Lung (tissue), 12 donors: ENCODE measurements around the gene SNX20. TPM values are rescaled to one million over a fixed set of nuclear protein-coding genes. Genes with fewer than 3 reads are reported as not detected.

Source experiments
- ATAC-seq: fragments of 200-7000 bp; cut with Tn5 transposase; one replicate; pipeline ENCODE4 v1.9.1; 2020; ENCODE audit warnings: moderate number of reproducible peaks; ENCODE audit not compliant: insufficient read depth, low FRiP score
- DNase-seq, 3 donors: peaks; one replicate each; pipeline ENCODE4 v3.0.0-alpha.2; 2013 to 2017
- H3K27ac ChIP-seq, 2 donors: one replicate each; pipeline ENCODE4 v1.5.1; 2013; ENCODE audit warnings: mild to moderate bottlenecking in 2 of 2, moderate library complexity in 2 of 2, control low read depth in 1 of 2, inconsistent platforms in 1 of 2, low read depth in 1 of 2, low read length in 1 of 2
- H3K27me3 ChIP-seq, 3 donors: one replicate each; pipeline ENCODE4 v1.5.1; 2013; ENCODE audit warnings: low read length in 2 of 3; ENCODE audit not compliant: control insufficient read depth in 3 of 3, insufficient read depth in 3 of 3
- H3K36me3 ChIP-seq, 4 donors: one replicate each; pipeline ENCODE4 v1.5.1; 2013; ENCODE audit warnings: low read length in 4 of 4, mild to moderate bottlenecking in 1 of 4, moderate library complexity in 1 of 4; ENCODE audit not compliant: control insufficient read depth in 4 of 4, insufficient read depth in 4 of 4
- H3K4me1 ChIP-seq, 5 donors: one replicate each; pipeline ENCODE4 v1.5.1; 2013; ENCODE audit warnings: low read length in 5 of 5, mild to moderate bottlenecking in 2 of 5, moderate library complexity in 1 of 5; ENCODE audit not compliant: control insufficient read depth in 5 of 5, insufficient read depth in 5 of 5
- H3K4me3 ChIP-seq: one replicate; pipeline ENCODE4 v1.5.1; 2013; ENCODE audit warnings: mild to moderate bottlenecking, control low read depth, moderate library complexity
- H3K9ac ChIP-seq, 2 donors: one replicate each; pipeline ENCODE4 v1.5.1; 2013; ENCODE audit warnings: low read length in 2 of 2, control low read depth in 1 of 2; ENCODE audit not compliant: insufficient read depth in 1 of 2
- H3K9me3 ChIP-seq, 4 donors: one replicate each; pipeline ENCODE4 v1.5.1; 2013; ENCODE audit warnings: low read length in 3 of 4, mild to moderate bottlenecking in 1 of 4, moderate library complexity in 1 of 4; ENCODE audit not compliant: control insufficient read depth in 4 of 4, insufficient read depth in 3 of 4
- CTCF ChIP-seq: IDR thresholded peaks from 2 replicates; pipeline ENCODE4 v1.5.1; 2012; ENCODE audit warnings: mild to moderate bottlenecking; ENCODE audit errors: control extremely low read depth, extremely low read depth
- WGBS, 2 donors: extraction: QIAGEN DNeasy Blood & Tissue Kit; methylation state at CpG; one replicate each; pipeline ENCODE4 v1.1.7; 2013; 5-methylcytosine and 5-hydroxymethylcytosine counted together
- polyA plus RNA-seq, 2 donors: library from polyadenylated mRNA; stranded (reverse); fragments of 200-250 nt; gene quantifications; one replicate each; pipeline ENCODE4 v1.2.1, GENCODE V29; 2013
- total RNA-seq, 2 donors: library from RNA; depleted of rRNA in 1 of 2; stranded (reverse); fragments of >200 nt in 1 of 2; gene quantifications; one replicate each; pipeline ENCODE4 v1.2.1, GENCODE V29; 2014 to 2021
- donor health status: control.
- donor health status: control.
- donor health status: Bipolar disorder and iron deficiency.
- donor health status: healthy.
- donor health status: DM: yes; HTN: yes; CAD: no.

The SNX20 gene
- total and polyA plus RNA-seq, 4 donors, result 3.1 to 14.9 (median 9.5) TPM

GRCh38 chr16:50640919-50641817 lies 39.9 kb downstream of the SNX20 start:
- Histone ChIP-seq H3K4me3 (no peak overlapping the region), H3K9me3 (peaks cover 0 to 4% (median 0%) of the 10 kb centered on the region in 4 donors), H3K27me3 (no peaks in the 10 kb centered on the region), H3K27ac (no peak overlapping the region), H3K9ac (no peak overlapping the region), H3K36me3 (peaks cover 0 to 17% (median 6%) of the 10 kb centered on the region in 4 donors), H3K4me1 (peaks cover 0 to 25% (median 8%) of the 10 kb centered on the region in 5 donors)
- ATAC-seq (no peak), DNase-seq (no peak)
- WGBS, 2 donors, result 78% methylated on average over 15 of the region's 15 CpGs
- no peak for TF ChIP-seq CTCF

- Histone ChIP-seq H3K27me3 (no peaks in the 10 kb centered on the region), H3K9ac (no peak overlapping the region), H3K36me3 (peaks cover 0 to 17% (median 6%) of the 10 kb centered on the region in 4 donors), H3K4me3 (no peak overlapping the region), H3K27ac (no peak overlapping the region), H3K4me1 (peaks cover 0 to 19% (median 6%) of the 10 kb centered on the region in 5 donors), H3K9me3 (peaks cover 0 to 4% (median 0%) of the 10 kb centered on the region in 4 donors)
- TF ChIP-seq CTCF, result no peak
- WGBS, 2 donors, result 92 to 98% methylated on average over 1 of the region's 1 CpG
- DNase-seq (no peak), ATAC-seq (no peak)
Measured at GRCh38 chr16:50640391-50640790, 40.7 kb downstream of the SNX20 start.

GRCh38 chr16:50638816-50639670 lies 42.1 kb downstream of the SNX20 start:
- no peak for TF ChIP-seq CTCF
- peaks cover 0 to 4% (median 0%) of the 10 kb centered on the region in 4 donors for H3K9me3 ChIP-seq
- ATAC-seq (no peak), DNase-seq (no peak)
- H3K27me3 ChIP-seq, result no peaks in the 10 kb centered on the region
- H3K36me3 ChIP-seq, result peaks cover 0 to 23% (median 6%) of the 10 kb centered on the region in 4 donors
- no peak overlapping the region for H3K9ac ChIP-seq
- peaks cover 0 to 10% (median 0%) of the 10 kb centered on the region in 5 donors for H3K4me1 ChIP-seq
- H3K4me3 ChIP-seq, result no peak overlapping the region
- 78 to 91% methylated on average over 8 of the region's 8 CpGs for WGBS, 2 donors
- H3K27ac ChIP-seq, result no peak overlapping the region
